ENCODE measurements around the gene FALEC.
A peak's percentile ranks its signal among the peaks of the same experiment; 100 is the strongest.

DNA sequence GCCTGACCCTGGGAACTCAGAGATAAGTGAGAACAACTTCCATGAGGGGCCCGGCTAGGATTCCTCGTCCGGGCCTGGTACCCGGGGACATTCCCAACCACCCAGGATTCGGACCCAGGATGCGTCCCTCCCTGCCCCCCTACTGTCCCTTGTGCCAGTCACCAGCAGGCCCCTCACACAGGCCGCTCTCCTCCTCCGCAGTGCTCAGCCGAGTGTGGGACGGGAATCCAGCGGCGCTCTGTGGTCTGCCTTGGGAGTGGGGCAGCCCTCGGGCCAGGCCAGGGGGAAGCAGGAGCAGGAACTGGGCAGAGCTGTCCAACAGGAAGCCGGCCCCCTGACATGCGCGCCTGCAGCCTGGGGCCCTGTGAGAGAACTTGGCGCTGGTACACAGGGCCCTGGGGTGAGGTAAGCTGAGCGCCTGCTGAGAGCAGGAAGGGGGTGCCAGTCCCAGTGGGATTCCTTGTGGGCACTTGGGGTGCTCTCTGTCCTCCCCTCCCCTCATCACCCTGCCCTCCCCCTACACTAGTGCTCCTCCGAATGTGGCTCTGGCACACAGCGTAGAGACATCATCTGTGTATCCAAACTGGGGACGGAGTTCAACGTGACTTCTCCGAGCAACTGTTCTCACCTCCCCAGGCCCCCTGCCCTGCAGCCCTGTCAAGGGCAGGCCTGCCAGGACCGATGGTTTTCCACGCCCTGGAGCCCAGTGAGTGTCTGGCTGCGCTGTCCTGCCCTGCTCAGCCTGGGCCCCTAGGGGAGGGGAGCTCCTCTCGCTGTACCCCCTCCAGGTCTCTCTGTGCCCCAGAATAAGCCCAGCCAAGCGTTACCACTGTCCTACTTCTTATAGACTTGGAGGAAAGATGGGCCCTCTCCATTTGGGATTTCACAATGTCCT, 43.5 kb downstream of the FALEC start:
- TF ChIP-seq, protein P1, sequence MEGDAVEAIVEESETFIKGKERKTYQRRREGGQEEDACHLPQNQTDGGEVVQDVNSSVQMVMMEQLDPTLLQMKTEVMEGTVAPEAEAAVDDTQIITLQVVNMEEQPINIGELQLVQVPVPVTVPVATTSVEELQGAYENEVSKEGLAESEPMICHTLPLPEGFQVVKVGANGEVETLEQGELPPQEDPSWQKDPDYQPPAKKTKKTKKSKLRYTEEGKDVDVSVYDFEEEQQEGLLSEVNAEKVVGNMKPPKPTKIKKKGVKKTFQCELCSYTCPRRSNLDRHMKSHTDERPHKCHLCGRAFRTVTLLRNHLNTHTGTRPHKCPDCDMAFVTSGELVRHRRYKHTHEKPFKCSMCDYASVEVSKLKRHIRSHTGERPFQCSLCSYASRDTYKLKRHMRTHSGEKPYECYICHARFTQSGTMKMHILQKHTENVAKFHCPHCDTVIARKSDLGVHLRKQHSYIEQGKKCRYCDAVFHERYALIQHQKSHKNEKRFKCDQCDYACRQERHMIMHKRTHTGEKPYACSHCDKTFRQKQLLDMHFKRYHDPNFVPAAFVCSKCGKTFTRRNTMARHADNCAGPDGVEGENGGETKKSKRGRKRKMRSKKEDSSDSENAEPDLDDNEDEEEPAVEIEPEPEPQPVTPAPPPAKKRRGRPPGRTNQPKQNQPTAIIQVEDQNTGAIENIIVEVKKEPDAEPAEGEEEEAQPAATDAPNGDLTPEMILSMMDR (IDR thresholded peaks at IDR 0.05 in 2 of 3, conservative IDR thresholded peaks at IDR 0.05 in 1 of 3; ENCODE audit: insufficient read depth in 2 of 3, low read depth in 1 of 3, low read length in 3 of 3): no peak
- TF ChIP-seq, protein P2, sequence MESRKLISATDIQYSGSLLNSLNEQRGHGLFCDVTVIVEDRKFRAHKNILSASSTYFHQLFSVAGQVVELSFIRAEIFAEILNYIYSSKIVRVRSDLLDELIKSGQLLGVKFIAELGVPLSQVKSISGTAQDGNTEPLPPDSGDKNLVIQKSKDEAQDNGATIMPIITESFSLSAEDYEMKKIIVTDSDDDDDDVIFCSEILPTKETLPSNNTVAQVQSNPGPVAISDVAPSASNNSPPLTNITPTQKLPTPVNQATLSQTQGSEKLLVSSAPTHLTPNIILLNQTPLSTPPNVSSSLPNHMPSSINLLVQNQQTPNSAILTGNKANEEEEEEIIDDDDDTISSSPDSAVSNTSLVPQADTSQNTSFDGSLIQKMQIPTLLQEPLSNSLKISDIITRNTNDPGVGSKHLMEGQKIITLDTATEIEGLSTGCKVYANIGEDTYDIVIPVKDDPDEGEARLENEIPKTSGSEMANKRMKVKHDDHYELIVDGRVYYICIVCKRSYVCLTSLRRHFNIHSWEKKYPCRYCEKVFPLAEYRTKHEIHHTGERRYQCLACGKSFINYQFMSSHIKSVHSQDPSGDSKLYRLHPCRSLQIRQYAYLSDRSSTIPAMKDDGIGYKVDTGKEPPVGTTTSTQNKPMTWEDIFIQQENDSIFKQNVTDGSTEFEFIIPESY (CRISPR knock-in tag; IDR thresholded peaks at IDR 0.05): peak; percentile 60
- TF ChIP-seq SRSF9 (IDR thresholded peaks at IDR 0.05; ENCODE audit: borderline replicate concordance, low read depth, low read length): no peak
- TF ChIP-seq BACH1 (tag; IDR thresholded peaks at IDR 0.05): no peak
- TF ChIP-seq, protein P3, sequence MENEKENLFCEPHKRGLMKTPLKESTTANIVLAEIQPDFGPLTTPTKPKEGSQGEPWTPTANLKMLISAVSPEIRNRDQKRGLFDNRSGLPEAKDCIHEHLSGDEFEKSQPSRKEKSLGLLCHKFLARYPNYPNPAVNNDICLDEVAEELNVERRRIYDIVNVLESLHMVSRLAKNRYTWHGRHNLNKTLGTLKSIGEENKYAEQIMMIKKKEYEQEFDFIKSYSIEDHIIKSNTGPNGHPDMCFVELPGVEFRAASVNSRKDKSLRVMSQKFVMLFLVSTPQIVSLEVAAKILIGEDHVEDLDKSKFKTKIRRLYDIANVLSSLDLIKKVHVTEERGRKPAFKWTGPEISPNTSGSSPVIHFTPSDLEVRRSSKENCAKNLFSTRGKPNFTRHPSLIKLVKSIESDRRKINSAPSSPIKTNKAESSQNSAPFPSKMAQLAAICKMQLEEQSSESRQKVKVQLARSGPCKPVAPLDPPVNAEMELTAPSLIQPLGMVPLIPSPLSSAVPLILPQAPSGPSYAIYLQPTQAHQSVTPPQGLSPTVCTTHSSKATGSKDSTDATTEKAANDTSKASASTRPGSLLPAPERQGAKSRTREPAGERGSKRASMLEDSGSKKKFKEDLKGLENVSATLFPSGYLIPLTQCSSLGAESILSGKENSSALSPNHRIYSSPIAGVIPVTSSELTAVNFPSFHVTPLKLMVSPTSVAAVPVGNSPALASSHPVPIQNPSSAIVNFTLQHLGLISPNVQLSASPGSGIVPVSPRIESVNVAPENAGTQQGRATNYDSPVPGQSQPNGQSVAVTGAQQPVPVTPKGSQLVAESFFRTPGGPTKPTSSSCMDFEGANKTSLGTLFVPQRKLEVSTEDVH (IDR thresholded peaks at IDR 0.05; ENCODE audit: low read depth, partially characterized antibody): no peak
- TF ChIP-seq HDAC2 (IDR thresholded peaks at IDR 0.05): no peak

All from K562 (cell line).